NCI-H526 treated with DMSO at 0.1 percent for 48 hours (cell line): ENCODE results near the gene CHMP1B.

Source experiments
- DNase-seq: peaks from one replicate; lab custom pipeline; 2025; lab: John Stamatoyannopoulos, UW

CHMP1B gene

DNA sequence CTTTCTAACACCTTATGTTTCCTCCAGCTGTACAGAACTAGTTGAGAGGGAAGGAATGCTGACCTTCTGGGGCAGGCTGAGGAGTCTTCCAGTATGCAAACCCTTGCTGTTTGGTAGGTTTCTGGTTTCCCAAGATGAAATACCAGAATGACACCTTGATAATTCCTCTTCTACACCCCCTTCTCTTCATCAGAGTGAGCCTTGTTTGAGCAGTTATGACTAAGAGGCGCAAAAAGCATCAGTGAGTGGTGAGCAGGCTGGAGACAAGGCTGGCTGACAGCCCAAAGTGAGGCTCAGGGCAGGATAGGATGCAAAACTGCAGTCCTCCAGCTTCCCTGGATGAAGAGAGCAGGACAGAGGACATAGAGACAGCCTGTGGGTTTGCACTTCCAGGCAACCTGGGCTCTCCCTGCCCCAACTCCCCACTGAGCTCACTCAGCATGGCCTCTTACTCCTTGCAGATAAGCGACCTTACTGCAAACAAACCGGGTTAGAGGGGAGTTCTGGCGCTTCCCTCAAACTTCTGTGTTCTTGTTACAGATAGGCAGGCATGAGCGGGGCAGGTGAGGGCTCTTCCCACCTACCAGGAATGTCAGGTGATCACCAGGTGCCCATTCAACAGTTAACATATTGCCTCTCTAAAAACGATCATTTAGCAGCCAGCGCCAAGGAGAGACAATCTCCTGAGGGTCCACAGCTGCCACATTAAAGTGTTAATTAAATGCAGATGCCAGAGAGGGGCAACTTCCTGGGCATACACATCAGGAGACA, 51.5 kb downstream of the CHMP1B start:
- DNase-seq = no peak
